DND-41 (cell line): ENCODE results near the gene AUP1.

Experiments used
- ATAC-seq: fragments of 200-7000 bp; cut with Tn5 transposase; 3 replicates; pipeline ENCODE4 v1.9.1; 2021; ENCODE audit warnings: low read depth; ENCODE audit not compliant: insufficient read depth
- DNase-seq: peaks from one replicate; pipeline ENCODE4 v3.0.0-alpha.2; 2020
- H2AFZ ChIP-seq: 2 replicates; pipeline ENCODE4 v1.6.0; 2012; ENCODE audit warnings: low read depth, low read length
- H3K27ac ChIP-seq: 2 replicates; pipeline ENCODE4 v1.5.1; 2012; ENCODE audit warnings: low read length, inconsistent platforms
- H3K27me3 ChIP-seq: fragments of 200-600 bp; sonication (generic); 2 replicates; pipeline ENCODE4 v1.6.0; 2012; ENCODE audit warnings: low read length, mild to moderate bottlenecking, inconsistent platforms; ENCODE audit not compliant: insufficient read depth, poor library complexity
- H3K36me3 ChIP-seq: 2 replicates; pipeline ENCODE4 v1.5.1; 2012; ENCODE audit warnings: low read length, inconsistent platforms; ENCODE audit not compliant: insufficient read depth
- H3K4me1 ChIP-seq: 2 replicates; pipeline ENCODE4 v1.5.1; 2012; ENCODE audit warnings: mild to moderate bottlenecking, low read length; ENCODE audit not compliant: insufficient read depth
- H3K4me2 ChIP-seq: 2 replicates; pipeline ENCODE4 v1.6.0; 2012; ENCODE audit warnings: mild to moderate bottlenecking, moderate library complexity, low read length, inconsistent platforms; ENCODE audit not compliant: insufficient read depth
- H3K4me3 ChIP-seq, 2 experiments: fragments of 200-600 bp in 1 of 2; shearing (Covaris generic) in 1 of 2; 2 replicates each; pipeline ENCODE4 v1.5.1; 2012 to 2016; ENCODE audit warnings: inconsistent platforms in 2 of 2, low read length in 2 of 2, mild to moderate bottlenecking in 2 of 2, low read depth in 1 of 2, moderate library complexity in 1 of 2
- H3K79me2 ChIP-seq: 2 replicates; pipeline ENCODE4 v1.6.0; 2012; ENCODE audit warnings: low read length, inconsistent platforms; ENCODE audit not compliant: insufficient read depth
- H3K9ac ChIP-seq: 2 replicates; pipeline ENCODE4 v1.6.0; 2012; ENCODE audit warnings: low read depth, mild to moderate bottlenecking, inconsistent platforms, low read length, moderate library complexity
- H3K9me3 ChIP-seq: 2 replicates; pipeline ENCODE4 v1.5.1; 2012; ENCODE audit warnings: low read length, moderate library complexity, mild to moderate bottlenecking, inconsistent platforms; ENCODE audit not compliant: insufficient read depth, severe bottlenecking
- H4K20me1 ChIP-seq: 2 replicates; pipeline ENCODE4 v1.6.0; 2012; ENCODE audit warnings: low read length; ENCODE audit not compliant: insufficient read depth
- EZH2 ChIP-seq: IDR thresholded peaks from 3 replicates; pipeline ENCODE4 v1.6.1; 2012; ENCODE audit warnings: borderline replicate concordance, low read depth, mild to moderate bottlenecking, moderate library complexity, low read length, inconsistent platforms; ENCODE audit not compliant: severe bottlenecking
- TF ChIP-seq, protein P1 (sequence below): IDR thresholded peaks from 2 replicates; pipeline ENCODE4 v1.5.1; 2012; ENCODE audit warnings: borderline replicate concordance, low read length, moderate library complexity, mild to moderate bottlenecking; ENCODE audit not compliant: poor library complexity, severe bottlenecking; ENCODE audit errors: extremely low read depth

AUP1 gene

DNA sequence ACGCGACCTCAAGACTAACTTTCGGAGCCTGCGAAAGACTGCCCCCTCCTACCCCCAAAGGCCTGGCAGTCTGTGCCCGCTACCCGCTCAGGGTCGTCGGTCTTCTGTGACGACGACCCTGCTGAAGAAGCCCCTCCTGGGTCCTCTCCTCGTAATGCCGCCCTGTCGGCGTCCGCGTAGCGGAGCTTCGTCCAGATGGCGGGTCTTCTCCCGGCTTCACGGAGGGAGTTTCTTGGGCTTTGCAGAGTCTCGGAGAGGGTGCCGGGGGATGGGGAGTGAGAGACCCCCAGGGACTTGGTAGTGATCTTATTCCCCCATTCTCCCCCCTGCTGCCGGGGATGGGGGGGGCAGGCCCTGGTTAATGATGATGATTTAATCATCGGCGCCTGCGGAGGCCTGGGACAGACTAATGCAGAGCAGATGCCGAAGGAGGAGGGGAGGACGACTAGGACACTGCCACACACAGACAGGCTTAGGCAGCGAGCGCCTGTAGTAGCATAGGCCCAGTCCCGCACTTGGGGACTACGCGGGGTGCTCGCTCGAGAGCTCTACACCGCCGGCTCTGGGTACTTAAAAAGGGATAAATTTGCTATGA lies 21.5 kb downstream of the AUP1 start:
- Histone ChIP-seq H3K79me2 (peaks cover 14% of the 10 kb centered on the region), H3K36me3 (peaks cover 11% of the 10 kb centered on the region), H2AFZ (peak overlapping the region; percentile 88), H3K4me2 (peak overlapping the region; percentile 89), H3K27ac (peak overlapping the region; percentile 96), H3K9ac (peak overlapping the region; percentile 69), H3K27me3 (peaks cover 5% of the 10 kb centered on the region), H3K9me3 (no peaks in the 10 kb centered on the region), H3K4me3 (peak overlapping the region; percentile 37 to 72), H4K20me1 (no peaks in the 10 kb centered on the region), H3K4me1 (peaks cover 36% of the 10 kb centered on the region)
- DNase-seq (no peak), ATAC-seq (peak; percentile 16; the same call in 2 of the 3 replicates)
- TF ChIP-seq, protein P1, sequence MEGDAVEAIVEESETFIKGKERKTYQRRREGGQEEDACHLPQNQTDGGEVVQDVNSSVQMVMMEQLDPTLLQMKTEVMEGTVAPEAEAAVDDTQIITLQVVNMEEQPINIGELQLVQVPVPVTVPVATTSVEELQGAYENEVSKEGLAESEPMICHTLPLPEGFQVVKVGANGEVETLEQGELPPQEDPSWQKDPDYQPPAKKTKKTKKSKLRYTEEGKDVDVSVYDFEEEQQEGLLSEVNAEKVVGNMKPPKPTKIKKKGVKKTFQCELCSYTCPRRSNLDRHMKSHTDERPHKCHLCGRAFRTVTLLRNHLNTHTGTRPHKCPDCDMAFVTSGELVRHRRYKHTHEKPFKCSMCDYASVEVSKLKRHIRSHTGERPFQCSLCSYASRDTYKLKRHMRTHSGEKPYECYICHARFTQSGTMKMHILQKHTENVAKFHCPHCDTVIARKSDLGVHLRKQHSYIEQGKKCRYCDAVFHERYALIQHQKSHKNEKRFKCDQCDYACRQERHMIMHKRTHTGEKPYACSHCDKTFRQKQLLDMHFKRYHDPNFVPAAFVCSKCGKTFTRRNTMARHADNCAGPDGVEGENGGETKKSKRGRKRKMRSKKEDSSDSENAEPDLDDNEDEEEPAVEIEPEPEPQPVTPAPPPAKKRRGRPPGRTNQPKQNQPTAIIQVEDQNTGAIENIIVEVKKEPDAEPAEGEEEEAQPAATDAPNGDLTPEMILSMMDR: peak; percentile 7
- no peak for TF ChIP-seq EZH2

DNA sequence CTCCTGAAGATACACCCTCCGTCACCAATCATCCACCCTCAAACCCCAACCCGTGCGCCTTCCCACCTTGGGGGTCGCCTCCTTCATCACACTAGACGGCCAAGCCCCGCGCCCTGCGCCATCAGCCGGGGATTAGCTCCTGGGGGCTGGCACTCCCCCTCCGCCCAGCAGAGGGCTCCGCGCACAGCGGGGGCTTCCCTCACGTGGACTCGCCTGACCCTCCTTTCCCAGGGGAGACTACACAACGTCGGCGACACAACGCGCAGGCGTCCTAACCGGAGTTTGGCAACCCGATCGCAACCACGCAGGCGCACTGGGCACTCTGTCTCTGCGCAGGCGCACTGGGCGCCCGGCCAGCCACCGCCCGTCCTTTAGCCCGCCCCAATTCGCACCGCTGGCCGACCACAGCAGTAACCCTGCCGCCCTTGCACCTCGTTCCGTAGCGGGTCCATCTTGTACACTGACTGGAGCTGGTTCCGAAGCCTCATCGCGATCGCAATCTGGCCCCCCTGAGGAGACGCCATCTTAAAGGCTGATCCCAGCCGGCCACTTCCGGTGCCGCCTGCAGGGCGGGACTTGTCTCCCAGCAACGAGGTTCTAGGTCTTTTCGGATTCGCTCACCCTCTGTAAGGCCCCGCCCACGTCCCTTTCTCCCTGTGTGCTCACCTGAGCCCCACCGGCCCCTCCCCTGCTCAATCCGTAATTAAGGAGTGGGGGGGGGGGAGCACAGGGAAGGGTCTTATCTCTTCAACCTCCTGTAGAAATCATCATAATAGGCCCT lies 22.2 kb downstream of the AUP1 start, which contains the start of gene PCGF1:
PCGF1 (minus strand) TSS at position 551 of the 781 bp plus-strand sequence; CDS start at position 524, 27 bp downstream.
- Histone ChIP-seq H3K9ac (peak within 1 kb of the TSS; percentile 69), H3K36me3 (peaks cover 11% of the 10 kb centered on the region), H3K27me3 (no peaks in the 10 kb centered on the region), H4K20me1 (no peaks in the 10 kb centered on the region), H3K27ac (peak within 1 kb of the TSS; percentile 96), H3K4me1 (peaks cover 36% of the 10 kb centered on the region), H3K4me2 (peak within 1 kb of the TSS; percentile 89), H3K4me3 (peak within 1 kb of the TSS; percentile 37 to 72), H3K79me2 (peaks cover 14% of the 10 kb centered on the region), H3K9me3 (no peaks in the 10 kb centered on the region), H2AFZ (peak within 1 kb of the TSS; percentile 88)
- DNase-seq (peak; percentile 99), ATAC-seq (peak; percentile 89)
- TF ChIP-seq, protein P1: peak; percentile 98
- no peak for TF ChIP-seq EZH2

DNA sequence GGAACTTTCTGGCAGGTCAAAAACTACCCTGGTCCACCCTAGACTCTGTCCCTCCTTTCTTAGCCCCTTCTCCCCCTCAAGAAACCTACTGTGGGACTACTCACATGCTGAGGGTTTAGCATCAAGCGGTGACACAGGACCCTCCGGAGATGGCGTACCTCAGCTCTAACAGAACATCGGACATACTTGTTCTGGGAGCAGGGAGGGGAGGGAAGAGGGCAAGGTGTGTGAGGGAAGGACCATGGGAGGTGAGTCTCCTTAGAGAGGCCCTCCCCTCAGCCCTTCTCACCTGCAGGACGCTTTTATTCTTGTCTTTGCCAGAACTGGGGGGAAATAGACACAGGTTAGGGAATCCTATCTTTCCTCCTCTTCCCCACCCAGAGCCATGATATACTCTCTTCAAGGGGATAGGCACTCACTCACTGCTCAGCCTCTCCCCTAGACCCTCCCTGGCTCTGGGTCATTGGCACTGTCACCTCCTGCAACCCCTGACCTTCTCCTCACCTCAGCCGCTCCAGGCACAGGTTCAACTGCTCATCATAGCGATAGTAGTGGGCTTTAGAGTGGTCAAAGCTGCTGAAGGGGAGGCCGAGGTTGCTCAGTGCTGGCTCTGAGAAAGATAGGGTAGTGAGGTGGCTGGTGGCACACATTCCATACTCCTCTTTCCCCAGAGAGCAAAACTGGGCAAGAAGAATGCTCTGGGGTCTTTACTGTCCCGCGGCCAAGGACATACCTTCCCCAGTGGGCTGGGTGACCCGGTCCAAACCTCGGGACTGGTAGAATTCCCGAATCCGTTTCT lies 23.9 kb downstream of the AUP1 start:
- peak overlapping the region in 1 of 2 experiments; percentile 29; a peak in 2 of 4 replicates for H3K4me3 ChIP-seq
- H2AFZ ChIP-seq: no peak overlapping the region
- DNase-seq (no peak), ATAC-seq (no peak)
- peak overlapping the region; percentile 5; the same call in 1 of the 2 replicates for H3K9ac ChIP-seq
- peaks cover 11% of the 10 kb centered on the region for H3K36me3 ChIP-seq
- TF ChIP-seq, protein P1: no peak
- no peak for TF ChIP-seq EZH2
- H3K4me2 ChIP-seq: peak overlapping the region; percentile 49
- no peak overlapping the region for H3K27ac ChIP-seq
- no peaks in the 10 kb centered on the region for H3K9me3 ChIP-seq
- H4K20me1 ChIP-seq: no peaks in the 10 kb centered on the region
- H3K27me3 ChIP-seq: no peaks in the 10 kb centered on the region
- peaks cover 14% of the 10 kb centered on the region for H3K79me2 ChIP-seq
- H3K4me1 ChIP-seq: peaks cover 36% of the 10 kb centered on the region
